Islet precursor cell (in vitro differentiated cells): Measurements from ENCODE around the gene FSHR.

ENCODE experiments used
- DNase-seq: peaks from one replicate; pipeline ENCODE4 v3.0.0-alpha.2; 2018

The FSHR gene

GRCh38 chr2:49029406-49029805 lies 124.9 kb downstream of the FSHR start:
- no peak for DNase-seq

GRCh38 chr2:49028101-49028500 lies 126.2 kb downstream of the FSHR start:
- DNase-seq, result no peak

GRCh38 chr2:49026706-49027105 lies 127.6 kb downstream of the FSHR start:
- no peak for DNase-seq

GRCh38 chr2:49021271-49021670 lies 133.0 kb downstream of the FSHR start:
- DNase-seq, result no peak

- DNase-seq, result no peak
These were observed 149.1 kb downstream of the FSHR start for GRCh38 chr2:49005261-49005660.

GRCh38 chr2:49004036-49004626 lies 150.2 kb downstream of the FSHR start:
- no peak for DNase-seq

- DNase-seq, result peak; percentile 60
These were observed 151.1 kb downstream of the FSHR start for GRCh38 chr2:49003201-49003600.

GRCh38 chr2:49002750-49003149 lies 151.6 kb downstream of the FSHR start:
- no peak for DNase-seq

GRCh38 chr2:49000695-49001094 lies 153.6 kb downstream of the FSHR start:
- no peak for DNase-seq

GRCh38 chr2:48998449-48998848 lies 155.9 kb downstream of the FSHR start:
- DNase-seq, result no peak

GRCh38 chr2:48993576-48993975 lies 160.7 kb downstream of the FSHR start:
- DNase-seq, result no peak

GRCh38 chr2:48991415-48992131 lies 162.7 kb downstream of the FSHR start:
- no peak for DNase-seq

- no peak for DNase-seq
These were observed 169.4 kb downstream of the FSHR start for GRCh38 chr2:48984922-48985321.

GRCh38 chr2:48983551-48983950 lies 170.8 kb downstream of the FSHR start:
- DNase-seq, result no peak

- DNase-seq, result no peak
These were observed 171.4 kb downstream of the FSHR start for GRCh38 chr2:48982887-48983435.

GRCh38 chr2:48980846-48981245 lies 173.5 kb downstream of the FSHR start:
- DNase-seq, result no peak

GRCh38 chr2:48979691-48980090 lies 174.6 kb downstream of the FSHR start:
- DNase-seq, result no peak

GRCh38 chr2:48978131-48978530 lies 176.2 kb downstream of the FSHR start:
- DNase-seq, result no peak

- DNase-seq, result no peak
These were observed 182.5 kb downstream of the FSHR start for GRCh38 chr2:48971801-48972200.

- DNase-seq, result no peak
These were observed 186.3 kb downstream of the FSHR start for GRCh38 chr2:48968011-48968410.

- DNase-seq, result no peak
These were observed 189.1 kb downstream of the FSHR start for GRCh38 chr2:48965204-48965603.

- DNase-seq, result no peak
These were observed 193.3 kb downstream of the FSHR start for GRCh38 chr2:48961009-48961408.

GRCh38 chr2:48954935-48955334 lies 199.4 kb downstream of the FSHR start:
- no peak for DNase-seq

GRCh38 chr2:48954311-48954710 lies 200.0 kb downstream of the FSHR start:
- peak; percentile 80 for DNase-seq

- DNase-seq, result no peak
These were observed 201.7 kb downstream of the FSHR start for GRCh38 chr2:48952614-48953013.
